ENCODE measurements around the gene BRINP2. TPM values are rescaled to one million over a fixed set of nuclear protein-coding genes. Genes with fewer than 3 reads are reported as not detected.

The BRINP2 gene
- total and polyA plus RNA-seq, 9 donors, result 0.07 to 0.98 (median 0.40) TPM

DNA sequence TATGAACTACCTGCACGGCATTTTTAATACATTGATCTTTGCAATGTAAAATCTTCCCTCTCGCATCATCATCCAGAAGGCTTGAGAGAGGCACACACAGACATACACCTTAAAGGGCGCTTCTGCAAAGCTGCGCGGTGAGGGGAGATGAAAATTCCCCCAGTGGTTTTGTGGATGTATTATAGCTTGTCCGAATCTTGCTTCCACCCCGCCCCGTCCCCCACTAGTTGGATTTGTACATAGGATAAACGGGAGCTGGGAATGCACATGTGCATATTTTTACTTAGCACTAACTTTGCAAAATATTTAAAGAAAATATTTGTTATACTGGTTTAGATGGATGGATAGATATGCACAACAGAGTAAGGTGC, 5.7 kb upstream of the BRINP2 start:
- Histone ChIP-seq H3K9me3 (replicated peaks; ENCODE audit: control insufficient read depth, low read depth, low read length) (no peaks in the 10 kb centered on the region), H3K4me1 (ENCODE audit: control insufficient read depth, insufficient read depth, low read length) (peaks cover 5% of the 10 kb centered on the region), H3K27me3 (ENCODE audit: control insufficient read depth, insufficient read depth, low read length) (peaks cover 23% of the 10 kb centered on the region), H3K36me3 (ENCODE audit: control insufficient read depth, insufficient read depth, low read length) (no peaks in the 10 kb centered on the region), H3K4me3 (ENCODE audit: low read length) (peak overlapping the region; percentile 40), H3K27ac (ENCODE audit: low read length) (no peak overlapping the region)
- DNase-seq, result no peak
- no CpG with 5 or more reads among the region's 9 CpGs for WGBS (ENCODE audit: insufficient coverage)

DNA sequence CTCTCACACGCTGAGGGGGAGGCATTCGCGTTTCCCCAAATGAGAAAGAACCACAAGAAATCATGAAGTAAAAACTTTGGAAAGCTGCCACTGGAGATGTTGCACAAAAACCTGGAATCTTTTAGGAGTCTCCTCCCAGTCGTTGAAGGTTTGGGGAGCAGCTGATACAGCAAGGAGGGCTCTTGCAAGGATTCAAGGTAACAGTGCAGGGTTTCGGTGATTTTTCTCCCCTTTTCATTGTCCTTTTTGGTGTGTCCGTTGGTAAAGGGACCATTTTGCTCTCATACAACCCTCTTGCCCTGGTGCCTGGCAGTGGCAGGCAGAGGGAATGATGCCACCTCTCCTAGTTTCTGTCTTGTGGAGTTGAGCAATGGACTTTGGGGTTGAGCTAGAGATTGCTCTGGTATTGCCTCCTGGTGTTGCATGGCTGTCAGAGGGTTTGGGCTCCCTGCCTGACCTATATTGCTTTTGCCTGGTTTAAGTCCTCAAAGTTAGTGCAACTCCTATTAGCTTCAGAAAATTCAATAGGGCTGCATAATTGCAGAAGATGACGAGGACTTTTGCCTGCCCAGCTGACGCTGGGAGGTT, 872 bp downstream of the BRINP2 start:
- H3K36me3 ChIP-seq (ENCODE audit: control insufficient read depth, insufficient read depth, low read length), result no peaks in the 10 kb centered on the region
- 10% methylated on average over 5 of the region's 8 CpGs for WGBS (ENCODE audit: insufficient coverage)
- peaks cover 11% of the 10 kb centered on the region for H3K4me1 ChIP-seq (ENCODE audit: control insufficient read depth, insufficient read depth, low read length)
- no peak overlapping the region for H3K4me3 ChIP-seq (ENCODE audit: low read length)
- H3K9me3 ChIP-seq (replicated peaks; ENCODE audit: control insufficient read depth, low read depth, low read length), result no peaks in the 10 kb centered on the region
- peaks cover 44% of the 10 kb centered on the region for H3K27me3 ChIP-seq (ENCODE audit: control insufficient read depth, insufficient read depth, low read length)
- H3K27ac ChIP-seq (ENCODE audit: low read length), result no peak overlapping the region
- peak; percentile 27 for DNase-seq

DNA sequence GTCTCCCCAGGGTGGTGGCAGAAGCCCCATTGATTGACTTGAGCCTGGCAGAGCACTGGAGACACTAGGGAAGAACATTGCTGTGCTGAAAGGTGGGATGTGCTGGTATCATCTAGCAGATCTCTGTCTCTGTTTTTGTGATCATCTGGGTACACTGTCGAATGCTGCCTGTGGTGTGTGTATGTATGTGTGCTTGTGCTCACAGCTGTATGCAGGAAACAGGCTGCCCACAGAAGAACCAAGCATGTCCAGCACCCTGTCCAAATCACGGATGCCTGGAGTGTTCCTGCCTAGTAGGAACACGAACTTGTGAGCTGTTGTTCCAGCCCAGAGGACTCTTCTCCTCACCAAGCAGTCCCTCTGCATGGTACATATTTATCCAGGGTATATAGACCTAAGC, 1.5 kb downstream of the BRINP2 start:
- 50% methylated on average over 1 of the region's 3 CpGs for WGBS (ENCODE audit: insufficient coverage)
- no peaks in the 10 kb centered on the region for H3K36me3 ChIP-seq (ENCODE audit: control insufficient read depth, insufficient read depth, low read length)
- no peaks in the 10 kb centered on the region for H3K9me3 ChIP-seq (replicated peaks; ENCODE audit: control insufficient read depth, low read depth, low read length)
- no peak overlapping the region for H3K27ac ChIP-seq (ENCODE audit: low read length)
- H3K4me1 ChIP-seq (ENCODE audit: control insufficient read depth, insufficient read depth, low read length), result peaks cover 11% of the 10 kb centered on the region
- no peak for DNase-seq
- H3K4me3 ChIP-seq (ENCODE audit: low read length), result no peak overlapping the region
- peaks cover 44% of the 10 kb centered on the region for H3K27me3 ChIP-seq (ENCODE audit: control insufficient read depth, insufficient read depth, low read length)

DNA sequence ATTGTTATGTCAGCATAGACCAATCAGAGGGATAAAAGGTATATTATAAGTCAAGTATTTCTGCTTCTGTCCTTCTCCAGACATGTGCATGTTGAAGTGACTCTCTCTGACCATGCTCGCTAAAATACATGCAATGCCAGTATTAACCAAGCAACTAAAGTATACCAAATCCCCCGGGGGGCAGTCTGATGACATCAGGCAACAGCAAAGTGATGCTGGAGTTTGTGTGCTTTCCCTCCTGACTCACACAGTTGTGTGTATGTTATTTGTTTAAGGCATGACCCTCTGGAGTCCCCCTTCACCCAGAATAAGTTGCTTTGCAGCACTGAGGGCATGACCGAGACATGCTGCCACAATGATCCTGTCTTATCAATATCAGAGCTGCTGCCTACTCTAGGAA, 2.1 kb downstream of the BRINP2 start:
- H3K4me1 ChIP-seq (ENCODE audit: control insufficient read depth, insufficient read depth, low read length), result peaks cover 11% of the 10 kb centered on the region
- no CpG with 5 or more reads among the region's 3 CpGs for WGBS (ENCODE audit: insufficient coverage)
- H3K9me3 ChIP-seq (replicated peaks; ENCODE audit: control insufficient read depth, low read depth, low read length), result no peaks in the 10 kb centered on the region
- no peak for DNase-seq
- H3K36me3 ChIP-seq (ENCODE audit: control insufficient read depth, insufficient read depth, low read length), result no peaks in the 10 kb centered on the region
- peaks cover 45% of the 10 kb centered on the region for H3K27me3 ChIP-seq (ENCODE audit: control insufficient read depth, insufficient read depth, low read length)
- no peak overlapping the region for H3K4me3 ChIP-seq (ENCODE audit: low read length)
- H3K27ac ChIP-seq (ENCODE audit: low read length), result no peak overlapping the region

DNA sequence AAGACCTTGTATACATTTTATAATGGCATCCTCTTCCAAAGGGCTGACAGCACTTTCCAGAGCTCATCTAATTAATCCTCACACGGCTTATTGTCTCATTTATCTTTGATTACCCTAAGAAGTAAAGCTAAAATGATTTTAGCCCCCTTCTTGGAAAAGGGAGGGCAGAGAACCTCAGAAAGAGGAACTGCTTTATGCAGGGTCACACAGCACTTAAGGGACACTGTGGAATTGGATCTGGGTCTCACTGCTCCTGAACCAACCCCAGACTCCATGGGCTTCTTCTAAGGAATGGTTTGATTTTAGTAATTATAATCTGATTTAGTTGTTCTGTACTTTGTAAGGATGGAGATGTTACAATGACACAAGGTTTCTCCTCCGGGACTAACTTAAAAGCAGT, 3.2 kb downstream of the BRINP2 start:
- DNase-seq, result no peak
- WGBS (ENCODE audit: insufficient coverage), result no CpG with 5 or more reads among the region's 2 CpGs
- Histone ChIP-seq H3K9me3 (replicated peaks; ENCODE audit: control insufficient read depth, low read depth, low read length) (no peaks in the 10 kb centered on the region), H3K27ac (ENCODE audit: low read length) (no peak overlapping the region), H3K4me1 (ENCODE audit: control insufficient read depth, insufficient read depth, low read length) (peaks cover 11% of the 10 kb centered on the region), H3K27me3 (ENCODE audit: control insufficient read depth, insufficient read depth, low read length) (peaks cover 51% of the 10 kb centered on the region), H3K4me3 (ENCODE audit: low read length) (no peak overlapping the region), H3K36me3 (ENCODE audit: control insufficient read depth, insufficient read depth, low read length) (no peaks in the 10 kb centered on the region)

DNA sequence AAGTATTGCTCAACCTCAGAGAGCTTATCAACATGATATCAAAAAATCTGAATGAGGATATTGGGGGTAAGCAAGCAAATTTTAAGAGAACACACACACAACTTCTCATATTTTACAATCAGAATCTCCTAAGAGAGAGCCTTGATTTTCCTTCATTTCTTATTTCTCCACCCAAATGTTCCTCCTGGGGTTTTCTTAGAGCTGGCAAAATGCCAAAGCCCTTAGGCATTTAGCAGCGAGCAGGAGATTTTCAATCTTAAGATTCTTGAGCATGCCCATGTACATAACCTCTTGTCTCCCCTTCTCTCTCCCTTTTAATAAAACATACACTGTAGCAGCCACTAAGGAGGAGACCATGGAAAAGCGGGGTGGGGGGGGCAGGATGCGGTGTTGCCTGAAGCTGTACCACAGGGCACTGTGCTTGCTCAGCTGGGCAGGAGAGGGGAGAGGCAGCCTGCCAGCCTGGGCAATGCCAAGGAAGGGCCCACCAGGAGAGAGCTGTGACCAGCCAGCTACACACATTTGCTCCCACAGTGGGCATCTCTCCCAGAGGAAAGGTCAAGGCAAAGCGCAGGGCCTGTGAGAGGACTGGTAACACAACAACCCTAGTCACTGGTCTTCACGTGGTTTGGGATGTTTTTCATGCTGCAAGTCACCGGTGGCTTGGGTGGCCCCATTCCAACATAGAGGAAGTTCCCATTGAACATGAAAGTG, 4.3 kb downstream of the BRINP2 start:
- no peak overlapping the region for H3K4me3 ChIP-seq (ENCODE audit: low read length)
- H3K27ac ChIP-seq (ENCODE audit: low read length), result no peak overlapping the region
- no peak for DNase-seq
- H3K9me3 ChIP-seq (replicated peaks; ENCODE audit: control insufficient read depth, low read depth, low read length), result no peaks in the 10 kb centered on the region
- peaks cover 50% of the 10 kb centered on the region for H3K27me3 ChIP-seq (ENCODE audit: control insufficient read depth, insufficient read depth, low read length)
- no peaks in the 10 kb centered on the region for H3K36me3 ChIP-seq (ENCODE audit: control insufficient read depth, insufficient read depth, low read length)
- peaks cover 11% of the 10 kb centered on the region for H3K4me1 ChIP-seq (ENCODE audit: control insufficient read depth, insufficient read depth, low read length)
- WGBS (ENCODE audit: insufficient coverage), result 30% methylated on average over 2 of the region's 6 CpGs

DNA sequence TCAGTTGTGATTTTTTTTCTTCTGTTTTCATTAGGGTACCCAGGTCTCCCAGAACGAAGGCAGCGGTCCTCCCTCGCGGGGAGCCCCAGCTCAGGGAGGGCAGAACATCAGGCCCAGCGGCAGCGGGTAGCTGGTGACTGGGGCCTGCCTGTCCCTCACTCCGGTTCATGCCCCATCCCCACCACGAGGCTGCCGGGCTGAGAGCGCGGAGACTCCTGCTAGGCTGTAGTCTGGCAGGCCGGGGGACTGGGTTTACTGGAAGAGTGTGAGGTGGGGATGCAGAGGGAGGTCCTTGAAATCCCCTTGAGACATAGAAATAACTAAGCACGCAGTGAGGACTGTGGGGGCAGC, 10.5 kb downstream of the BRINP2 start:
- no peak overlapping the region for H3K4me3 ChIP-seq (ENCODE audit: low read length)
- 11% methylated on average over 4 of the region's 13 CpGs for whole genome bisulfite sequencing (ENCODE audit: insufficient coverage)
- DNase-seq, result no peak
- peaks cover 25% of the 10 kb centered on the region for H3K27me3 ChIP-seq (ENCODE audit: control insufficient read depth, insufficient read depth, low read length)
- H3K27ac ChIP-seq (ENCODE audit: low read length), result no peak overlapping the region
- no peaks in the 10 kb centered on the region for H3K9me3 ChIP-seq (replicated peaks; ENCODE audit: control insufficient read depth, low read depth, low read length)
- H3K36me3 ChIP-seq (ENCODE audit: control insufficient read depth, insufficient read depth, low read length), result no peaks in the 10 kb centered on the region
- H3K4me1 ChIP-seq (ENCODE audit: control insufficient read depth, insufficient read depth, low read length), result peaks cover 6% of the 10 kb centered on the region

DNA sequence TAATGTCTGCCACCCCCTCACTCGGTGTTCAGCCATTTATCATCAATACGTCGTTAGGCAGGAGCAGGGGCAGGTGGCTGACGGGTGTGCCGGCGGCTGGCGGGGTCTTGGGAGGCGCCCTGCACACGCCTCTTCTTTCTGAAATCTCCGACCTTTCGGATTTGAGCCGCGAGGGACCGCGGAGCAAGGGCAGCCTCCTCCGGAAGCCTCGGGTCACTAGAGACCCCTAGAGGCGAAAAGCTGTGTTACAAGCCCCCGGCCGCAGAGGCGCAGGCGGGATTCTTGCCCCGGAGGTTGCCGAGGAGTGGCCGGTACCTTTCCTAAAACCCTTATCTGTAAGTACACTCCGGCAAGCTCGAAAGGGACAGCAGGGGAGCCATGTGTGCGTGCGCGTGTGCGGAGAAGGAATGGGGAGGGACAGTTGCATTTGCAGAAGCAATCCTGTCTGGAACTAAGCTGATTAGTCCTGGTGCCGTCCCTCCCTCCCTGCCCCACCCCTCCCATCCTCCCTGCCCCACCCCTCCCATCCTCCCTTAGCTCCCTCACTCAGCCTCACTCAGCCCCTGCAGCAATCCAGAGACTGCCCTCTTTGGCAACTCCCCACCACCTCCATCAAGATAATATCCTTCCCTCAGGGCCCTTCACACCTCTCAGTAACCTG, 11.0 kb downstream of the BRINP2 start:
- under 1% methylated on average over 22 of the region's 32 CpGs for WGBS (ENCODE audit: insufficient coverage)
- Histone ChIP-seq H3K4me1 (ENCODE audit: control insufficient read depth, insufficient read depth, low read length) (peaks cover 6% of the 10 kb centered on the region), H3K27me3 (ENCODE audit: control insufficient read depth, insufficient read depth, low read length) (peaks cover 23% of the 10 kb centered on the region), H3K27ac (ENCODE audit: low read length) (no peak overlapping the region), H3K36me3 (ENCODE audit: control insufficient read depth, insufficient read depth, low read length) (no peaks in the 10 kb centered on the region), H3K9me3 (replicated peaks; ENCODE audit: control insufficient read depth, low read depth, low read length) (no peaks in the 10 kb centered on the region), H3K4me3 (ENCODE audit: low read length) (no peak overlapping the region)
- DNase-seq, result peak; percentile 72

DNA sequence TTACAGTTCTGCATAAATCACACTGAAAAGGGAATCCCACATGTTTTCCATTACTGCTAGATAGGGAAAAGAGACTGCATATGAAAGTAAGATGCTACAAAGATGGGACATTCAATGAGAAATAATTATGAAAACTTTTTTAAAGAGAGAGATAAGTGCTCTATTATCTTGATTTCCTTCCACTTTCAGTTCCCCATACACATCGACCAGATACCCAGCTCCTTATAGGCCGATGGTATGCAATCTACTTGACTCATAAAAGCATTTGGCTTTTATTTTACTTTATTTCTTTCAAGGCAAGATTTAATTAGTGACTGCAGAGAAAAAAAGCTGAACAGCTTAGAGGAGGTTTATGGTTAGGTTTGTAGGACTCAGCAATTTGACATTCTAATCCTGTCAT, 13.1 kb downstream of the BRINP2 start:
- Histone ChIP-seq H3K4me1 (ENCODE audit: control insufficient read depth, insufficient read depth, low read length) (peaks cover 6% of the 10 kb centered on the region), H3K27ac (ENCODE audit: low read length) (no peak overlapping the region), H3K4me3 (ENCODE audit: low read length) (no peak overlapping the region), H3K36me3 (ENCODE audit: control insufficient read depth, insufficient read depth, low read length) (no peaks in the 10 kb centered on the region), H3K9me3 (replicated peaks; ENCODE audit: control insufficient read depth, low read depth, low read length) (no peaks in the 10 kb centered on the region), H3K27me3 (ENCODE audit: control insufficient read depth, insufficient read depth, low read length) (peaks cover 16% of the 10 kb centered on the region)
- WGBS (ENCODE audit: insufficient coverage), result no CpG with 5 or more reads among the region's 2 CpGs
- DNase-seq, result no peak

DNA sequence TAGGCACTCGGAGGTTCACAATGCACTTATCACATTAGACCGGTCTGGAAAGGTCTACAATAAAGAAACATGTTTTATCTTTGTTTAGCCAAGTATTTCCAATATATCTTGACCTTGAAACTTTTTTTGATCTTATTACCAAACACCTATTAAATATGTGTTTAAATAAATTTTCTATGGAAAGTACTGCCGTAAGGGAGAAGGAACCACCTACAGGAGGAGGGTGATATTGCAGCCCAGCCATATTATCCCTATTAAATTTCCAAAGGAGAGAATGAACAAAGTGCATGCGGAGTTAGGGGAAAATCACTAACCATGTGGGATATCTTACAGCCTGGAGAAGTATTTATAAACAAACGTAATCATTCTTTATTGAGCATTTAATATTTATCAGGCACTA, 14.5 kb downstream of the BRINP2 start:
- no CpG with 5 or more reads among the region's 5 CpGs for WGBS (ENCODE audit: insufficient coverage)
- Histone ChIP-seq H3K36me3 (ENCODE audit: control insufficient read depth, insufficient read depth, low read length) (no peaks in the 10 kb centered on the region), H3K4me3 (ENCODE audit: low read length) (no peak overlapping the region), H3K4me1 (ENCODE audit: control insufficient read depth, insufficient read depth, low read length) (peaks cover 6% of the 10 kb centered on the region), H3K9me3 (replicated peaks; ENCODE audit: control insufficient read depth, low read depth, low read length) (no peaks in the 10 kb centered on the region), H3K27ac (ENCODE audit: low read length) (no peak overlapping the region), H3K27me3 (ENCODE audit: control insufficient read depth, insufficient read depth, low read length) (peaks cover 11% of the 10 kb centered on the region)
- DNase-seq, result no peak

Measured in muscle of leg (tissue), 11 donors.